H1 (cell line): ENCODE measurements around the gene SEMA5B. TPM values are rescaled to one million over a fixed set of nuclear protein-coding genes. Genes with fewer than 3 reads are reported as not detected.
A peak's percentile ranks its signal among the peaks of the same experiment; 100 is the strongest.

Source experiments
- CTCF ChIA-PET: fragments of 300-600 bp; sonication (Branson Sonifier 250); formaldehyde crosslinking; loops from one replicate; lab custom pipeline; 2021; ENCODE audit not compliant: partially characterized antibody; lab: Charles Lee
- POLR2A ChIA-PET: fragments of 300-600 bp; sonication (Branson Sonifier 250); formaldehyde crosslinking; loops from one replicate; lab custom pipeline; 2021; ENCODE audit warnings: inconsistent platforms; ENCODE audit not compliant: partially characterized antibody; lab: Charles Lee
- DNase-seq, 2 experiments: peaks; one replicate each; pipeline versions ENCODE4 v3.0.0 to v3.0.0-alpha.2; 2010 to 2022; ENCODE audit warnings: low spot score in 2 of 2, low read depth in 1 of 2, mixed read lengths in 1 of 2
- FAIRE-seq: peaks from 2 replicates; lab custom pipeline; 2011; peaks lifted over from hg19 to GRCh38; lab: Jason Lieb, UNC
- H2AFZ ChIP-seq: 2 replicates; pipeline ENCODE4 v1.8.1; 2012; ENCODE audit warnings: low read length, inconsistent platforms
- H2AK5ac ChIP-seq: 2 replicates; pipeline ENCODE4 v1.6.1; 2013; ENCODE audit warnings: low read depth, low read length
- H2BK120ac ChIP-seq: replicated peaks from 2 replicates; pipeline ENCODE3; 2013; ENCODE audit warnings: low read depth, low read length, inconsistent platforms
- H2BK12ac ChIP-seq: 2 replicates; pipeline ENCODE4 v1.6.1; 2013; ENCODE audit warnings: low read depth, low read length
- H2BK15ac ChIP-seq: 2 replicates; pipeline ENCODE4 v1.6.1; 2013; ENCODE audit warnings: low read length
- H2BK20ac ChIP-seq: 2 replicates; pipeline ENCODE4 v1.6.1; 2013; ENCODE audit warnings: low read length
- H2BK5ac ChIP-seq: 2 replicates; pipeline ENCODE4 v1.6.1; 2013; ENCODE audit warnings: low read depth, low read length
- H3K14ac ChIP-seq: 2 replicates; pipeline ENCODE4 v1.6.1; 2013; ENCODE audit warnings: inconsistent platforms; ENCODE audit not compliant: insufficient read length
- H3K18ac ChIP-seq: 2 replicates; pipeline ENCODE4 v1.6.1; 2013; ENCODE audit warnings: low read length; ENCODE audit errors: extremely low read depth
- H3K23ac ChIP-seq: 2 replicates; pipeline ENCODE4 v1.6.1; 2013; ENCODE audit warnings: inconsistent platforms; ENCODE audit not compliant: insufficient read length
- H3K23me2 ChIP-seq: 2 replicates; pipeline ENCODE4 v1.6.1; 2013; ENCODE audit warnings: low read depth, low read length
- H3K27ac ChIP-seq: 2 replicates; pipeline ENCODE4 v1.6.1; 2011; ENCODE audit warnings: low read depth, low read length, inconsistent platforms
- H3K27me3 ChIP-seq, 4 experiments: replicated peaks in 1 of 4; 1 replicate in 1 of 4; 2 replicates in 3 of 4; pipeline versions ENCODE4 v1.6.1 to v1.8.1; 2011 to 2013; ENCODE audit warnings: low read length in 3 of 4, mild to moderate bottlenecking in 3 of 4, inconsistent platforms in 2 of 4, mixed read lengths in 2 of 4, moderate library complexity in 1 of 4; ENCODE audit not compliant: control insufficient read depth in 3 of 4, insufficient read depth in 3 of 4; ENCODE audit errors: extremely low read depth in 1 of 4
- H3K36me3 ChIP-seq, 4 experiments: 2 replicates each; pipeline versions ENCODE4 v1.6.1 to v1.8.1; 2011 to 2013; ENCODE audit warnings: mild to moderate bottlenecking in 4 of 4, low read length in 3 of 4, moderate library complexity in 2 of 4, control low read depth in 1 of 4, inconsistent platforms in 1 of 4; ENCODE audit not compliant: insufficient read depth in 4 of 4, control insufficient read depth in 2 of 4
- H3K4ac ChIP-seq: replicated peaks from 2 replicates; pipeline ENCODE3; 2013; ENCODE audit warnings: low read length, low read depth, mixed read lengths, inconsistent platforms; ENCODE audit not compliant: insufficient read length
- H3K4me1 ChIP-seq, 4 experiments: replicated peaks in 1 of 4; 1 replicate in 1 of 4; 2 replicates in 3 of 4; pipeline versions ENCODE4 v1.6.1 to v1.8.1; 2011 to 2013; ENCODE audit warnings: low read length in 3 of 4, inconsistent platforms in 2 of 4, mixed read lengths in 1 of 4; ENCODE audit not compliant: insufficient read depth in 4 of 4, control insufficient read depth in 3 of 4
- H3K4me2 ChIP-seq, 2 experiments: 2 replicates each; pipeline versions ENCODE4 v1.6.1 to v1.8.1; 2011 to 2013; ENCODE audit warnings: low read depth in 2 of 2, low read length in 2 of 2, control low read depth in 1 of 2, inconsistent platforms in 1 of 2, mild to moderate bottlenecking in 1 of 2; ENCODE audit not compliant: insufficient read depth in 1 of 2
- H3K4me3 ChIP-seq, 4 experiments: fragments of 200-600, 300-600 bp in 1 of 4; sonication (generic), shearing (Covaris generic), sonication (Bioruptor Twin) in 1 of 4; 2 replicates each; pipeline versions ENCODE4 v1.5.1 to v1.8.1; 2011 to 2016; ENCODE audit warnings: low read length in 4 of 4, low read depth in 3 of 4, control low read depth in 2 of 4, inconsistent platforms in 2 of 4, mild to moderate bottlenecking in 2 of 4, mixed read lengths in 1 of 4, moderate library complexity in 1 of 4; ENCODE audit not compliant: insufficient read depth in 2 of 4; ENCODE audit errors: extremely low read depth in 1 of 4
- H3K56ac ChIP-seq: replicated peaks from 2 replicates; pipeline ENCODE3; 2013; ENCODE audit warnings: low read depth, mild to moderate bottlenecking, mixed read lengths, low read length, inconsistent platforms; ENCODE audit not compliant: insufficient read length
- H3K79me1 ChIP-seq: 2 replicates; pipeline ENCODE4 v1.6.1; 2013; ENCODE audit warnings: low read depth, low read length, control low read depth
- H3K79me2 ChIP-seq, 2 experiments: 2 replicates each; pipeline versions ENCODE4 v1.6.1 to v1.8.1; 2012 to 2013; ENCODE audit warnings: low read length in 2 of 2, mild to moderate bottlenecking in 2 of 2, inconsistent platforms in 1 of 2; ENCODE audit not compliant: insufficient read depth in 2 of 2, control insufficient read depth in 1 of 2
- H3K9ac ChIP-seq, 4 experiments: replicated peaks in 1 of 4; 1 replicate in 1 of 4; 2 replicates in 3 of 4; pipeline versions ENCODE4 v1.6.1 to v1.8.1; 2011 to 2013; ENCODE audit warnings: low read depth in 3 of 4, low read length in 3 of 4, control low read depth in 2 of 4, mild to moderate bottlenecking in 2 of 4, moderate library complexity in 2 of 4, inconsistent platforms in 1 of 4; ENCODE audit errors: extremely low read depth in 1 of 4
- H3K9me3 ChIP-seq, 2 experiments: 2 replicates each; pipeline versions ENCODE4 v1.6.1 to v1.8.1; 2012 to 2013; ENCODE audit warnings: mild to moderate bottlenecking in 2 of 2, moderate library complexity in 2 of 2, control low read depth in 1 of 2, inconsistent platforms in 1 of 2, low read depth in 1 of 2, low read length in 1 of 2, mixed read lengths in 1 of 2; ENCODE audit not compliant: insufficient read depth in 2 of 2
- H4K20me1 ChIP-seq, 2 experiments: replicated peaks in 1 of 2; 2 replicates each; pipeline versions ENCODE3 to v1.8.1; 2011 to 2013; ENCODE audit warnings: inconsistent platforms in 2 of 2, low read length in 2 of 2, mild to moderate bottlenecking in 1 of 2; ENCODE audit not compliant: insufficient read depth in 2 of 2, control insufficient read depth in 1 of 2
- H4K5ac ChIP-seq: 2 replicates; pipeline ENCODE4 v1.6.1; 2013; ENCODE audit warnings: low read length, low read depth, mixed read lengths, inconsistent platforms; ENCODE audit not compliant: insufficient read length
- H4K8ac ChIP-seq: 2 replicates; pipeline ENCODE4 v1.8.0; 2013; ENCODE audit warnings: mild to moderate bottlenecking, moderate library complexity, low read length, inconsistent platforms; ENCODE audit not compliant: insufficient read depth; ENCODE audit errors: extremely low read depth
- H4K91ac ChIP-seq: replicated peaks from 2 replicates; pipeline ENCODE3; 2013; ENCODE audit warnings: low read length, mixed read lengths, inconsistent platforms; ENCODE audit not compliant: insufficient read length
- CREB1 ChIP-seq: IDR thresholded peaks from 2 replicates; pipeline ENCODE4 v1.6.1; 2012; ENCODE audit warnings: inconsistent platforms
- HDAC2 ChIP-seq, 2 experiments: fragments of 300-600 bp in 1 of 2; sonication (generic) in 1 of 2; IDR thresholded peaks; 2 replicates each; pipeline ENCODE4 v1.6.1; 2011 to 2012; ENCODE audit warnings: low read depth in 2 of 2, low read length in 2 of 2, mild to moderate bottlenecking in 2 of 2, moderate library complexity in 2 of 2, borderline replicate concordance in 1 of 2, inconsistent platforms in 1 of 2
- HDAC6 ChIP-seq: IDR thresholded peaks from one replicate; pipeline ENCODE4 v1.7.1; 2012; ENCODE audit warnings: low read depth, mild to moderate bottlenecking, inconsistent platforms, low read length, moderate library complexity
- PHF8 ChIP-seq: fragments of 200-600 bp; sonication (generic); conservative IDR thresholded peaks from 2 replicates; pipeline ENCODE4 v1.7.1; 2012; ENCODE audit warnings: low read depth, mild to moderate bottlenecking, inconsistent platforms, low read length, moderate library complexity
- POLR2A ChIP-seq, 2 experiments: IDR thresholded peaks; 1 replicate in 1 of 2; 2 replicates in 1 of 2; pipeline ENCODE4 v1.6.1; 2011; ENCODE audit warnings: low read depth in 2 of 2, low read length in 2 of 2, mild to moderate bottlenecking in 2 of 2; ENCODE audit errors: control extremely low read depth in 1 of 2
- RXRA ChIP-seq: IDR thresholded peaks from 2 replicates; pipeline ENCODE4 v1.6.1; 2011; ENCODE audit warnings: low read depth, mild to moderate bottlenecking, low read length, moderate library complexity; ENCODE audit not compliant: insufficient read depth
- SIN3A ChIP-seq, 2 experiments: IDR thresholded peaks in 1 of 2; conservative IDR thresholded peaks in 1 of 2; 2 replicates each; pipeline ENCODE4 v1.6.1; 2011 to 2012; ENCODE audit warnings: low read length in 2 of 2, improper control_type of control experiment in 1 of 2, low read depth in 1 of 2, mild to moderate bottlenecking in 1 of 2
- TCF12 ChIP-seq: IDR thresholded peaks from 2 replicates; pipeline ENCODE4 v1.6.1; 2011; ENCODE audit warnings: low read depth, mild to moderate bottlenecking, low read length
- TEAD4 ChIP-seq: IDR thresholded peaks from 2 replicates; pipeline ENCODE4 v1.6.1; 2012; ENCODE audit warnings: low read depth, low read length, inconsistent platforms, mixed read lengths
- USF2 ChIP-seq: IDR thresholded peaks from 2 replicates; pipeline ENCODE4 v1.6.1; 2011; ENCODE audit warnings: low read length, improper control_type of control experiment
- WGBS, 2 experiments: shearing (Covaris generic) in 1 of 2; methylation state at CpG; one replicate each; pipeline versions ENCODE4 v1.1.6 to v1.1.7; 2013 to 2015; ENCODE audit warnings: low lambda C conversion rate in 2 of 2, mixed read lengths in 2 of 2, inconsistent platforms in 1 of 2, low coverage in 1 of 2, missing lambda C conversion rate in 1 of 2; ENCODE audit not compliant: insufficient replicate concordance in 2 of 2, insufficient coverage in 1 of 2, insufficient read length in 1 of 2; ENCODE audit errors: extremely low coverage in 1 of 2, missing lambda C conversion rate in 1 of 2; 5-methylcytosine and 5-hydroxymethylcytosine counted together
- polyA plus RNA-seq, 7 experiments: library from polyadenylated mRNA; depleted of rRNA in 3 of 7; stranded (reverse) in 5 of 7; unstranded in 2 of 7; fragments of >200 nt in 5 of 7; fragments of 200-250 nt in 2 of 7; gene quantifications; 1 replicate in 5 of 7; 2 replicates in 1 of 7; 4 replicates in 1 of 7; pipeline versions ENCODE4 v1.2.1 to v1.2.3, GENCODE V29; 2011 to 2013; ENCODE audit warnings: missing spikeins in 2 of 7, mixed read lengths in 2 of 7
- total RNA-seq: library from RNA; stranded (reverse); fragmentation: NEBNext Ultra II Directional; extraction: Animal tissue kit (Norgen Biotek cat#: 25700); gene quantifications from 2 replicates; pipeline ENCODE4 v1.2.1, GENCODE V29; 2021

Gene SEMA5B
- total and polyA plus RNA-seq, 2 of the 8 experiments (the other 6 are each of a cell fraction or from before 2014, with no cell fraction given) = 13.1 to 22.4 TPM

DNA sequence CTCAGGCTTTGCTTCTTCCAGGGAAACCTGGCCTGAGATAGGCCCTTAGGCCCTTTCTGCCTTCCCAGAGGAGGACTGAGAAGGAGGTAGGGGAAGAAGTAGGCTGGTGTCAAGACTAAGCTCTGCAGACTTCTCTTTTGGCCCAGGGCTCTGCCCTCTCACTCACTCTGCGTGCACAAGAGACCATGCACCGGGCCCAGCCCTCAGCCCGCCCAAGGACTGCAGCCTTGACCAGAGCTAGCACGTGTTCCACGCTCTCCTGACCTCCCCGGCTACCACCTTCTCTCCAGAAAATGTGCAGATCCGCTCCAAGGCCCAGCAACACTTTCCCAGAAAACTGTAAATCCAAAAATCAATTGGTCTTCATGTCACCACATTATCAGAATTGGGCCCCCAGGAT, 59.8 kb downstream of the SEMA5B start:
- Histone ChIP-seq H3K36me3 (no peaks in the 10 kb centered on the region), H2BK5ac (no peak overlapping the region), H3K27ac (no peak overlapping the region), H3K23me2 (no peaks in the 10 kb centered on the region), H3K4ac (no peak overlapping the region), H4K5ac (no peak overlapping the region), H2AK5ac (no peak overlapping the region), H2BK12ac (no peak overlapping the region), H3K4me1 (peaks cover 0 to 2% (median 0%) of the 10 kb centered on the region in 4 experiments; a peak in 2 of 7 replicates), H3K27me3 (no peaks in the 10 kb centered on the region), H3K14ac (no peak overlapping the region), H4K8ac (peak overlapping the region; percentile 22; the same call in 1 of the 2 replicates), H3K4me2 (no peak overlapping the region), H3K4me3 (no peak overlapping the region), H3K79me2 (no peaks in the 10 kb centered on the region), H2BK20ac (no peak overlapping the region), H3K56ac (no peak overlapping the region), H3K9ac (no peak overlapping the region), H2AFZ (no peak overlapping the region), H3K79me1 (no peaks in the 10 kb centered on the region), H3K23ac (no peak overlapping the region), H4K20me1 (peaks cover 0 to 2% of the 10 kb centered on the region in 2 experiments), H4K91ac (no peak overlapping the region), H3K18ac (no peak overlapping the region), H3K9me3 (no peaks in the 10 kb centered on the region), H2BK120ac (no peak overlapping the region), H2BK15ac (no peak overlapping the region)
- 96% methylated on average over 7 of the region's 7 CpGs; no CpG with 5 or more reads in 1 of the 2 experiments for WGBS, 2 experiments
- FAIRE-seq (no peak), DNase-seq (no peak)
- CTCF ChIA-PET = interaction anchor here (1.0 to 4.3 kb wide), 4 partner anchors 12 to 62 kb away, joined by 4 to 26 read pairs (median 12); no protein-coding TSS in a partner anchor
- TF ChIP-seq TCF12 (no peak), TEAD4 (no peak), USF2 (no peak), HDAC6 (no peak), HDAC2 (IDR thresholded peaks at IDR 0.05; ENCODE audit: borderline replicate concordance in 1 of 2, low read depth in 2 of 2, low read length in 2 of 2) (no peak), CREB1 (no peak), SIN3A (conservative IDR thresholded peaks at IDR 0.05 in 1 of 2, IDR thresholded peaks at IDR 0.05 in 1 of 2; ENCODE audit: low read depth in 1 of 2, low read length in 2 of 2) (no peak), PHF8 (no peak), RXRA (no peak), POLR2A (IDR thresholded peaks at IDR 0.05; ENCODE audit: control extremely low read depth in 1 of 2, low read depth in 2 of 2, low read length in 2 of 2) (no peak)
- POLR2A ChIA-PET = no interaction called here
